HG02938 (cell line): ENCODE data around the gene ATXN10.

Source experiments
- ATAC-seq: cut with Tn5 transposase; IDR thresholded peaks from one replicate; pipeline ENCODE4 v1.9.1; 2021; ENCODE audit warnings: mild to moderate bottlenecking, moderate library complexity; ENCODE audit not compliant: unreplicated experiment

Gene ATXN10

DNA sequence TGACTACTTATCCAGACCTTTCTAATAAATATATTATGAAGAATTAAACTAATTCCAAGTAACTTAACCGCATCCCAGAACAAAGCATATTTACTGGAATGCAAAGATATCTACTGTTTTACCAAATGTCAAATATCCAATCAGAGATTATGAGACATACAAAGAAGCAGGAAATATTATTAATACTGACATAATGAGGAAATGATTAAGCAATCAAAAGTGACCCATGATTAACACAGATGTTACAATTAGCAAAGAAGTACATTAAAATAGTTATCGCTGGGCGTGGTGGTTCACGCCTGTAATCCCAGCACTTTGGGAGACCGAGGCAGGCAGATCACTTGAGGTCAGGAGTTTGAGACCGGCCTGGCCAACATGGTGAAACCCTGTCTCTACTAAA lies 200.1 kb downstream of the ATXN10 start:
- ATAC-seq, result no peak

DNA sequence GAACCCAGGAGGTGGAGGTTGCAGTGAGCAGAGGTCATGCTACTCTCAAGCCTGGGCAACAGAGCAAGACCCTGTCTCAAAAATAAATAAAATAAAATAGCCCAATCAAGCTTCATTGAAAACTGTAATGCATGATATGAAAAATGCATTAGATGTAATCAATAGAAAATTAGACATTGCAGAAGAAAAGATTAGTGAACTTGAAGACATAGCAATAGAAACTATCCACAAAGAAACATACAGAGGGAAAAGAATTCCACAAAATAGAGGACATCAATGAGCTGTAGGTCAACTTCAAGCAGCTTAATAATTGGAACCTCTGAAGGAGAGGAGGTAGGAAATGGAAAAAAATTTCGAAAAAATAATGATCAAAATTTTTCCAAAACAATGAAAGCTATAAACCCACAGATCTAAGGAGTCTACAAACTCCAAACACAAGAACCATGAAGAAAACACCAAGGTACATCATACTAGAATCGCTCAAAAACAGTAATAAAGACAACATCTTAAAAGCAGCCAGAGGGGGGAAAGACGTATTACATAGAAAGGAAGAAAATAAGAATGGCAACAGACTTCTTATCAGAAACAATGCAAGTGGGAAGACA lies 201.1 kb downstream of the ATXN10 start:
- no peak for ATAC-seq

DNA sequence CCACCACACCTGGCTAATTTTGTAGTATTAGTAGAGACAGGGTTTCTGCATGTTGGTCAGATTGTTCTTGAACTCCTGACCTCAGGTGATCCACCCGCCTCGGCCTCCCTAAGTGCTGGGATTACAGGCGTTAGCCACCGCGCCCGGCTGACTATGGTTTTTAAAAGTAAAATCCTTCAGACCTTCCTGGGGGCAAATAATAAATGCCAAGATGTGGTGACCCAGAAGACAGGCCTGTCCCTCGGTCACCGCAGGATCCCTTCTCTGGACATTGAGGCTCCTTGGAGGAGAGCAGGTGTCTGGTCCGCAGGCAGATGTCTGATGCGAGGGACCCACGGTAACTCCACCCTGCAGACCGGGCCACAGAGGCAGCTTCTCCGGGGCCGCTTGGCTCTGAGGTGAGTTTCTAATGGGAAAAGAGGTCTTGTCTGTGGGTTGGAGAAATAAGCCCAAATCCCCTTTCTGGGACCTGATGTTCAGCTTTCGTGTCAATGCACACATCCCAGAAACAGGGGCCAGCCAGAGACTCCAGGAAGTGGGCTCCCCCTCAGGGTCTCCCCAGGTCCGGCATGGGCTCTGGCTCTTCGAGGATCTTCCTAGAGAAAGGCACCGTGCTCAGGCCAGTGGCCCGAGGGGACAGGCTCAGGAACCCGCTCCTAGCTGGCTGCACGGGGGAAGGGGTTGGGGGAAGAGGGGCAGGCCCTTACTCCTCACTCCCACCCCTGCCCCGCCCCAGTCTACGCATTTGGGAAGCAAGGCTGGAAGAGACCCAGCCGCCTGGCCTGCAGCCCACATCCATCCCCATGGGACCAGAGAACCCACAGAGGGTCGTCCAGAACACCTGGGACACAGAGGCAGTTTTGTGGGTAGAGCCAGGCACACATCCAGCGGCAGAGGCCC lies 204.8 kb downstream of the ATXN10 start:
- no peak for ATAC-seq

DNA sequence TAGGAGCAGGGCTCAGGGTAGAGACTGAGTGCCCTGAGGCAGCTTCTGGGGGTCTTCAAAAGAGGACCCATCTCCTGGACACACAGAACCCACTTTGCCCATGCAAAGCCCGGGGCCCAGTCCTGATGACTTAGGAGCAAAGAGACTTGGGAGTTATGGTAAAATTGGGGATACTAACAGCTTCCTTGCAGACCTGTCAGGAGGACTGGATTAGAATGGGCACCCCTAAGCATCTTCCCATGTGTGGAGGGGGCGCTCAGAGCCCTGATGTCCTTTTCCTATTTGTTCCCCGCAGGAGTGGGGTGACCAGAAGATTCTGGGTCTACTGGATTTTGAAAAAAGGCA lies 205.4 kb downstream of the ATXN10 start:
- no peak for ATAC-seq

DNA sequence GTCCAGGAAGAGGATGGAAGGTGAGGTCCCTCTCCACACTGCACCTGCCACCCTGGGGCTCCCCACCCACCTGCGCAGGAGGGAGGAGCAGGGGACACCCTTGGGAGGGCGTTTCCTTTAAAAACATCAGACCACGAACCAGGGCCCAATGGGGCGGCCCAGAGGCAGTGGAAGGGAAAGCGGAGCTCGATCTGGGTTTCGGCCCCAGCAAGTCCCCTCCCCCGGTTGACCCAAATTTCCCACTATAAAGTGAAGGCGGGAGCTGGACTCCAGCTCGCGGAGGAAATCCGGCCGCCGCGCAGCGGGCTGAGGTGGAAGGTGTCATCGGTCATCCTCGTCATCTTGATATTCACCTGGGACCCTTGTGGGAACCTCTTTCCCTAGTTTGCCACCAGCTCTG lies 206.0 kb downstream of the ATXN10 start:
- ATAC-seq, result no peak

DNA sequence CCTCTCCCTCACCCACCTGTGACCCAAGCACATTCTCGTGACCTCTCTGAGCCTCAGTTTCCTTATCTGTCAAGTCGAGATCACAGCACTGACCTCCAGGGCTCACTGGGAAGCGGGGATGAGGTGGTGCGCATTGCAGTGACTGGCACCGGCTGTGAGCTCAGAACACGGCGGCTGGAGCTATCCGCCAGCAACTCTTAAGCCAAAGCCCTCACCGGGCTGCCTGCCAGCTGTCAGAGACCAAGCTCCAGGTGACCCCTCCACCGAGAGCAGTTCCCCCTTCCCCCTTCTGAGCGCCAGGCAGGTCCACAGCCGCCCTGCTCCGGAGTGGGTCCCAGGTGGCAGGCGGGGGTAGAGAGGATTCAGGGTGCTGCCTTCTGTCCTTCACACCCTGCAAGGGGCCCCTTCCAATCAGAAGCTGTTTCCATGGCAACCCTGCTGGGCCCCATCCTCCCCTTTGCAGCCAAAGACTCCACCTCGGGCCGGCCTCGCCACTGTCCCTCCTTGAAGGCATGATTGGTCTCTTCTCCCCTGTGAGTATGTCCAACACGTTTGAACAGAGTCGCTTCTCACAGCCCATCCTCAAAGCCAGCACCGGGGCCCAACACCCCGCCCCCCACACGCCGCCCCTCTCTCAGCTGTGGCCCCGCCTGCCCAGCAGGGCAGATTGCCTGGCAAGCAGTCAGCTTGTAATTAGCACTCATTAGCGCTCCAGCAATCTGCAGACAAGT lies 206.6 kb downstream of the ATXN10 start:
- no peak for ATAC-seq

DNA sequence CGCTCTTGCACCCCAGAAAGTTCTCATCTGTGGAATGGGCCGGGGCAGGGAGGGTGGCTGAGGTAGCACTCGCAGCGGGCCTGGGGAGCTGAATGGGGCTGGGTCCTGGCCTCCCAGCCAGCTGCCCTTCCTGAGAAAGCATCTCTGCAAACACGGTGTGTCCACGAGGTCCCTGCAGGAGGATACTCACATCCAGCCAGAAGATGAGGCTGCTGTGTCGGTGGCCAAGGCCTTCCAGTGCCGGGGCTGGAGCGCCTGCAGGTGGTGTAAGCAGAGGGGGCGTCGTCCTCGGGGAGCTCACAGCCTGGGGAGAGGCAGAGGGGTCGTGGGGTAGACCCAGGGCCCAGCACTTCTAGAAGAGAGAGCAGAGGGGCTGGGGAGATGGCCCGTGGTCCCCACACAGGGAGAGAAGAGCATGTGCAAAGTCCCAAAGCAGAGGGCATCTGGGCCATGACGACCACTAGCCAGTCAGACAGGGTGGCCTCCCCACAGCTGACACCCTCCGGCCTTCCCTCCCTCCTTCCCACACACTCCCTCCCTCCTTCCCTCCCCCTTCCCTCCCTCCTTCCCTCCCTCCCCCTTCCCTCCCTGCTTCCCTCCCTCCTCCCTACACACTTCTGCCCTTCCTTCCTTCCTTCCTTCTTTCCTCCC lies 207.4 kb downstream of the ATXN10 start:
- no peak for ATAC-seq

DNA sequence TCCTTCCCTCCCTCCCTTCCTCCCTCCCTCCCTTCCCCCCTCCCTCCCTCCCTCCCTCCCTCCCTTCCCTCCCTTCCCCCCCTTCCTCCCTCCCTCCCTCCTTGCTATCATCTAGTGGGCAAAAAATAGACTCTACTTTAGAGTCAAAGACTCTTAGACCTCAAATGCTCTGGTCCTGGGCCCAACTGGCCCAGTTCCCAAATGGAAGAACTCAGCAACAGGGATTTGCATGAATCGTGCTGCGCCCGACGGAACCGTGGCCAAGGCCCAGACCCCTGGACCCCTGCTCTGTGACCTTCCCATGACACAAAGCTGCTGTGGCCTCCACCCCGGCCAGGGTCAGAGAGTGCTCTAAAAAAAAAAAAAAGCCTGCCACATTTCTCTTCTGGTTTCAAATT lies 207.9 kb downstream of the ATXN10 start:
- ATAC-seq, result no peak

DNA sequence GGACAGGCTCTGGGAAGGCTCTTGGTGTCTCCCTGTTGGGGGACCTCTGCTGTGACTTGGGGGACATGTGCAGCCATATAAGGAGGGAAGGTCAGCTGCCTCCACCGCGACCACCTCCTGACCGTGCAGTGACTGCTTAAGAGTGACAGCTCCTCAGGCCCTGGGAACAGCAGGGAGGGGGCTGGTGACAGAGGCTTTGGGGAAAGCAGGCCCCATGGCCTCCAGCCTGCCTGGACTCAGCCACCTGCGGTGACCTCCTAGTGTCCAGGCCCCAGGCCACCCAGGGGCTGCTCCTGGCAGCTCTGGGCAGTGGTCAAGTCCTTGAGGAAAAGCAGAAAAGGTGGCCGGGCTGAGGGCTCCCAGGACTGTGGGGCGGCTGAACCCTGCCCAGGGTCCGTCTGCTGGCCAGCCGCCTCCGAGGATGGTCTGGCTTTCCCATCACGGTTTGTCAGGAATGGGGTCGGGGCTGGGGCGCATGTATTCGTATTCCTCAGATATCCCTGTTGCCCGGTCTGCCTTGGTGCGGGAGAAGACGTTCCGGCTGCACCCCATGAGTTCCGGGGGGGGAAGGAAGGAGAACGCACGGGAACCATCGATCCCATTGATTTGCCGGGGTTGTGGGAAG lies 208.6 kb downstream of the ATXN10 start:
- ATAC-seq, result no peak

DNA sequence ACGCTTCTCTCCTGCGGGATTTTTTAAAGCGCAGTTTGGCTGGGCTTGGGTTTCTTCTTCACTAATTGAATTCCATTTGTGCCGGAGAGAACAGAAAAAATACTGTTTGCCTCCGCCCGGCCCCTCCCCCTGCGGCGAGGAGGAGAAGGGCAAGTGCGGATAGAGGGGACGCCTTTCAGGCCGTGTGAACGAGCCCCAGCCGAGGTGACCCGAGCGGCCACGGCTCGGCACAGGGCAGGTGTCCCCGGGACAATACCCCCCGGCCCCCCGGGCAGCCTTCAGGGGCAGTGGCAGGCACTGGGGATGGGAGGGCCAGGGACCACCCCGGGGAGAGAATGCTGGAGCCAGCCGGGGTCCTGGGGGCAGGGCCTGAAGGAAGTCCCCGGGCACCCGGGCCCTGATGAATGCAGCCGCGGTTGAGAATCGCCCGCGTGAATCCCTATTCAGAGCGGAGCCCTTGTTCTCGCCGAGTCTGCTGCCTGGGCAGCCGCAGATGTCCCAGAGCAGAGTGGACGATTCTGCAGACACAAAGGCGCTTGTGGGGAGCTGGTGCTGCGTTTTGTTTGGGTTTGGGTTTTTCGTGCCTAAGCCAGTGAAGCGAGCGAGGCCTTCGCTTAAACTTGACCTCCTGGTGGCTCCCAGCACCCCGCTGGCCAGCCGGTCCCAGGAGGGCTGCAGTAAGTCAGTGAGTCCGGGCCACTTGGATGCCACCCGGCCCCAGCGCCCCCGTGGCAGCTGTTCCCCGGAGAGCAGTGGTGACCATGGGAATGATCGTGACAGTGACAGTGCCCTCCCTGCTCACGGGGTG lies 209.3 kb downstream of the ATXN10 start:
- ATAC-seq, result no peak

DNA sequence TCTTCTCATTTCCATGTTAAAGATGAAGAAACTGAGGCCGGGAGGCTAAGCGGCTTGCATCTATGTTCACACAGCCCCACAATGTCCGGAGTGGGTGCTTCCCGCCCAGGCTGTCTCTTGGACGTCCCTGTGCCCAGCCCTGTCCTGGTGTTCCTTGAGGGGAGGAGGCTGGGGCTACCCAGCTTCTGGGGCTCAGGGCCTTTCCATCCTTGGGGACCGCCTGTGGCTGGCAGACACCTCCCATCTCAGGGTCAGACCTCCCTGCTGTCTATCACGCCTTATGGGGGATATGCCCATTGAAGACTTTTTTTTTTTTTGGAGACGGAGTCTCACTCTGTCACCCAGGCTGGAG lies 209.9 kb downstream of the ATXN10 start:
- no peak for ATAC-seq

DNA sequence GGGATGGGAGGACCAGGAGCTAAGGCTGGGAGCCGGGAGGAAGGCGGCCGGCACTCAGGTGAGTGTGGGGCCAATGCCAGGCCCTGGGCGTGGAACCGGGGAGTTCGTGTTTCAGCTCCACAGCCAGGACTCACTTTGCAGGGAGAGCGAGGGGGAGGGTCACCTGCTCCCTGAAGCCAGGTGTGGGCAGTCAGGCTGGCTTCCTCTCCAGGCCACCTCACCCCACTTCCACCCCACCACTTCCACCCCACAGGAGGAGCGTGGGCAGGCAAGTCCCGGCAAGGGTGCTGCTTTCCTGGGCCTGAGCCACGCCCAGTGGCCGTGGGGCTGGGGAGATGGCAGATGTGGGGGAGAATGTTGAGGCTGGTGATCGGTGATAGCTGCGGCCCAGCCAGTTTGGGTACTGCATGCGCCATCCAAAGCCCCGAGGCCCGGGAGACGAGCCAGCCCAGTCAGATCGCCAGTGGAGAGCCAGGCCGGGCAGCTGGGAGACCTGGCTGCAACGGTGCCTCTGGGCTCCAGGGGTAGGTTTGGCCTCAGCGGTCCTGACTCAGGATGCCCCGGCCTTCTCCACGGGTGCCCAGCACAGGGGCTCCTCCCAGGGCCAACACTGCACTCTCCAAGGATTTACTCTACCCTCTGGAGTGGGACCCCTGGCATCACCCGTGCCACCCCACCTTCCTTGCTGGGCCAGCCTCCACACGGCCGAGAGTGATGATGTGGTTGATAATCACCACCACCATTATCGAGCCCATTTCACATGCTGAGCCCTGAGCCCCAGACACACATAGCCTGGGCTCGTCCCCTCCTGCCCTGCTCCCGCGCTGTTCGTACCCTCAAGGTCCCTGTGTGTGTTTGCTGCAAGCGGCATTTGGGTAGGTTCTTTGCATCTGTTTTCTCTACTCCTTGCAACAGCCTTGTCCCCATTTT lies 211.5 kb downstream of the ATXN10 start:
- ATAC-seq, result no peak

DNA sequence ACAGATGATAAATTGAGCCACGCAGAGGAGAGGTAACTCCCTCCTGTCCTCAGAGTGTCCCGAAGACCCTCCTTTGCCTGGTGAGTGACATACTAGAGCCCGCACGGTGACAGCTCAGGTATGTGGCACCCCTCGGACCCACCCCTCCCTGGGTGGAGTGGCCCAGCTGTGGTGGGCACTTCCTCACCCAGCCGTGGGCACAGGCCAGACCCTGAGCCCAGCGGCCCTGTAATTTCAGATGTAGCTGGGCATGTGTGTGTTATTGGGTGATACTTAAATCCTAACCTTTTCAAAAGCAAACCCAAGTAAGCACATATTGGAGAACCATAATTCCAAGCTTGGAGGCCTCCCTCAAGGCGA lies 212.2 kb downstream of the ATXN10 start:
- ATAC-seq, result no peak

DNA sequence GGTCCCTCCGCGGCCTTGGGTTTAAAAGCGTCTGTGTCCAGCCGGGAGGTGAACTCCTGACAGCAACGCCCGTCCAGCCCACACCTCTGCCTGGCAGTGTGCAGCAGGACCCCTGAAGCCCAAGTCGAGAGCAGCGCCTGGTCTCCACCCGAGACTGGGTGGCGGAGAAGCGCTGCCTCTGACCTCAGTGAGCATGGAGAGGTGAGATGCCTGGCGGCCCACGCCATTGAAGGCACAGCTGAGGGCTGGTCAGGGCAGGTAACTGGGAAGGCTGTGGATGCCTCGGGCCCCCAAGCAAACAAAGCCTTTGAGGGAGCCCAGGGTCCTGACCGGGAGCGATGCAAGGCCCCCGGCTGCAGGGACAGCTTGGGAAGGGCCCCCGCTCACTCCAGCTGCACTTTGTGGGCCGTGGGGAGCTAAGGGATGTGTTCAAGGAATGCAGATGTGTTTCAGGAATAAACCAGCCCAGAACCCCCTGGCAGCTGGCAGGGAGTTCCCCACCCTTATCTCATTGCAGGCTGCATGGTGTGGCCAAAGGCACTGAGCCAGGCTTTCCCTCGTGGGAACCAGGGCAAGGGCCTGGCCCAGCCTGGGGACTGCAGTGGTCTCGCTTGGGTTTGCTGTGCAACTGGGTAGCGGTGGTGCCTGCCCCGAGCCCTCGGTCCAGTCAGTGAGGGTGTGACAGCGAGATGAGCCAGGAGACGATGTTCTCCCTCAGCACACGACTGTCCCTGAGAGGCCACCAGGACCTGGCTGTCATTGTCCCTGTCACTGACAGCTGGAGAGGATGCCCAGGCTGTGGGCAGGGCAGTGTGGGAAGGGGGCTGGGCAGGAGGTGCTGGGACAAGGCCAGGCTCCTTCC lies 212.8 kb downstream of the ATXN10 start:
- ATAC-seq, result no peak

DNA sequence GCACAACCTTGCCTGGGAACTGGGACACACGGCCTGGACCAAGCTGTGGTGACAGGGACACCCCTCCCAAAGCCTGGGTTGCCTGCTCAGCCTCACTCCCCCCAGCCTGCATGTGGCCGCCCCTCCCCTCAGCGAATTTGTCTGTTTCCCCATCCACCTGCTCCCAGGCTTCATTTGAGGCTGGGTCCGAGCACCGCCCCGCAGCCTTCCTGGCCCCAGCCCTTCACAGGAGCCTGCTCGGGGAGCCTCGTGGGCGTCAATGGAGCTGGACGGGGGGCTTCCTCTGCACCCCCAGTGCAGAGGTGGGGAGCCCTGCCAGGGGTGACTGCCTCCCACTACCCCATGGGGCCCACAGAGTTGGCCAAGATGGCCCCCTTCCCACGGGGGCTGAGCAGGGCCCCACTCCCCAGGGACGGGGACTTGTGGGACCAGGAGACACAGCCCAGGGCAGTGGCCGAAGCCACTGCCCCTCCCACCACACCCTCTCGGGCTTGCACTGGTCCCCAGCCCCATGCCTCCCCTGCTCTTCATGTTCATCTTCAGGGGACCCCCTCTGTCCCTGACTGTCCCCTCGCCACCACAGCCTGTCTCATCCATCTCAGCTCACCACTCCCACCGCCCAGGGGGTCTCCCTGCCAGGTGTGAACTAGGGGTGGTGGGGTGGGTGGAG lies 213.7 kb downstream of the ATXN10 start:
- no peak for ATAC-seq

DNA sequence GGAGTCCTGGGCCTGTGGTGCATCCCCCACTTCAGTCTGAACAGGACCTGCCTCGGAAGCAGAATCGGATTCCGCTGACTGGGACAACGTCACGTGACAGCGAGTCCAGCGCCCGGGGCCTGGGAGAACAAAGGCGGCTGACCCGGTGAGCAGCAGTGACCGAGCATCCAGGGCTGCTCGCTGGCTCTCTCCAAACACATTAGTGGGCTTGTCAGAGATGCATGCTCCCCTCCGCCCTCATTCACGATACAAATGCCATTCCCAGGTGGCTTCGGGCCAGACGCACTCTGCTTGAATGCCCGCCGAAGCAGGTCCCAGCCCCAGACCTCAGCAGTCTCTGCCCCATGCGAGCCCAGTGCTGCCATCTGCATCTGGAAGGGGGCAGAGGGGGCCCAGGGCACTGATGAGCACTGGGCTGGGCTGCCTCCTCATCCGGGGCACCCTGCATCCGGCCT lies 214.3 kb downstream of the ATXN10 start:
- ATAC-seq, result no peak

DNA sequence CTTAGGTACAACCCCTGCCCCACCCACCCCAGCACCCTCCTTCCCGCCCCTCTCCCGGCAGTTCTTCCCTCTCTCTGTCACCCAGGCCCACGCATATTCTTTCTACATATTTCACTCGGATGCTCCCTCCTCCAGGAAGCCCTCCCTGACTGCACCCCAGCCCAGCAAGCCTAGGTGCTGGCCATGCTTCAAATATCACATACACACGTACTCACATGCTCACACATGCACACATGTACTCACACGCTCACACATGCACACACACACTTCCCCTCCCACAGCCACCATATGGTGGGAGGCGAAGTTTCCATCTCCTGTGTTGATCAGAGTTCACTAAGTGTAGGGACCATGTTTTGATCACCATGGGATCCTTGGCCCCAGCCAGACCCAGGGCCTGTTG lies 214.9 kb downstream of the ATXN10 start:
- ATAC-seq, result no peak
